ENCODE data around the gene PNPLA6.

Gene PNPLA6

DNA sequence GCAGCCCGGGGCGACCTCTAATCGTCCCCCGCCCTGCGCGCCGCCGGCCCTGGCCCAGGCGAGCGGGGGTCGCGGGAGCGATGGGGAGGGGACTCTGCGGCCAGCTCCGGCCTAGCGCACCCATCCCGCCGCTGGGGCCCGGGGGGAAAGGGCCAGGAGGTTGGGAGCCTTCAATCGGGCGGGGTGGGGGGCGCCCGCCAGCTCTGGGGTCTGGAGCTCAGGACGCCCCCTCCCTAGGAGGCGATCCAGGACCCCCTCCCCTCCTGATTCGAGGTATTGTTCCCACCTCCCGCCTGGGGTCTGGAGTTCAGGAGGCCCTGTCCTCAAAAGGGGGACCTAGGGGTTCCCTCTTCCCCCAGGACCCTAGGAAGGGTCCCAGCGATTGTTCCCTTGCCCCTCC lies 19.2 kb upstream of the PNPLA6 start:
- DNase-seq, result no peak

DNA sequence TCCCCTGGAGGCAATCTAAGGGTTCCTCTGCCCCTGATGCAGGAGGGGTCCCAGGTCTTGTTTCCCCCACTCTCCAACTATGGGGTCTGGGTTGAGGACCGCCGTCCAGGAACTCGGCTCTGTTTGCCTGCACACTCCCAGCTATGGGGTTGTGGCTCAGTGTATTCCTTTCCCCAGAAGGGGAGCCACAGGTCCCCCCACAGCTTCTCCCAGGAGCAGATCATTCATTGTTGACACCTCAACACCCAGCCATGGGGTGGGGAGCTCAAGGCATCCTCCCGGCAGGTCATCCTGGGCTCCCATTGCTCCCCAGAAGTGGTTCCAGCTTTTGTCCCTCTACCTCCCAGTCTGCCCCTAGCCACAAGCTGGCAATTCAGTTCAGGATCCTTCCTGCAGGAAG lies 18.6 kb upstream of the PNPLA6 start:
- DNase-seq, result no peak

DNA sequence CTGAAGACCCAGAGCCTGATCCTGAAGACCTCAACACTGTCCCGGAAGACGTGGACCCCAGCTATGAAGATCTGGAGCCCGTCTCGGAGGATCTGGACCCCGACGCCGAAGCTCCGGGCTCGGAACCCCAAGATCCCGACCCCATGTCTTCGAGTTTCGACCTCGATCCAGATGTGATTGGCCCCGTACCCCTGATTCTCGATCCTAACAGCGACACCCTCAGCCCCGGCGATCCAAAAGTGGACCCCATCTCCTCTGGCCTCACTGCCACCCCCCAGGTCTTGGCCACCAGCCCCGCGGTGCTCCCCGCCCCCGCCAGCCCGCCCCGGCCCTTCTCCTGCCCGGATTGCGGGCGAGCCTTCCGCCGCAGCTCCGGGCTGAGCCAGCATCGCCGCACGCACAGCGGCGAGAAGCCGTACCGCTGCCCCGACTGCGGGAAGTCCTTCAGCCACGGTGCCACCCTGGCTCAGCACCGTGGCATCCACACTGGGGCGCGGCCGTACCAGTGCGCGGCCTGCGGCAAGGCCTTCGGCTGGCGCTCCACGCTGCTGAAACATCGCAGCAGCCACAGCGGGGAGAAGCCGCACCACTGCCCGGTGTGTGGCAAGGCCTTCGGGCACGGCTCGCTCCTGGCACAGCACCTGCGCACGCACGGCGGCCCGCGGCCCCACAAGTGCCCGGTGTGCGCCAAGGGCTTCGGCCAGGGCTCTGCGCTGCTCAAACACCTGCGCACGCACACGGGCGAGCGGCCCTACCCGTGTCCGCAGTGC lies 16.0 kb upstream of the PNPLA6 start:
- DNase-seq, result no peak

GRCh38 chr19:7520131-7521051 lies 15.1 kb upstream of the PNPLA6 start:
- no peak for DNase-seq

DNA sequence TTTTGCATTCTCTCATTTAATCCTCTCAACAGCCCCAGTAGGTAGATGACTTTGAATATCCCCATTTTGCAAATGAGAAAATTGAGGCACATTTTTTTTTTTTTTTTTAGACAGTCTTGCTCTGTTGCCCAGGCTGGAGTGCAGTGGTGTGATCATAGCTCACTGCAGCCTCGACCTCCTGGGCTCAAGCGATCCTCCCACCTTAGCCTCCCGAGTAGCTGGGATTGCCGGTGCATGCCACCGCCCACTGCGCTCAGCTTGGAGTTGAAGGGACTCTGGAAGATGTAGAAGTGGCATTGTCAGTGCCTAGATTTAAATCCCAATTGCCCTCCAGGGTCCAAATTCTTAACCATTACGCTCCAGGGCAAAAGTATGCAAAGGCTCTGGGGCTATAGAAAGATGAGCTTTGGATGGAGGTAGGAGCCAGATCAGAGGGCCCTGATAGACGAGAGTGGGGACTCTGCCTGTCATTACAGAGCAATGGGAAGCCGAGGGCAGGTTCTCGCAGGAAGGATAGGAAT lies 13.9 kb upstream of the PNPLA6 start:
- no peak for DNase-seq

GRCh38 chr19:7522072-7522922 lies 13.2 kb upstream of the PNPLA6 start, which contains the start of gene MCOLN1:
Gene MCOLN1, plus strand, starts transcription at chr19:7522624. Its CDS starts 127 bp downstream, at chr19:7522751.
- peak; percentile 98 for DNase-seq

DNA sequence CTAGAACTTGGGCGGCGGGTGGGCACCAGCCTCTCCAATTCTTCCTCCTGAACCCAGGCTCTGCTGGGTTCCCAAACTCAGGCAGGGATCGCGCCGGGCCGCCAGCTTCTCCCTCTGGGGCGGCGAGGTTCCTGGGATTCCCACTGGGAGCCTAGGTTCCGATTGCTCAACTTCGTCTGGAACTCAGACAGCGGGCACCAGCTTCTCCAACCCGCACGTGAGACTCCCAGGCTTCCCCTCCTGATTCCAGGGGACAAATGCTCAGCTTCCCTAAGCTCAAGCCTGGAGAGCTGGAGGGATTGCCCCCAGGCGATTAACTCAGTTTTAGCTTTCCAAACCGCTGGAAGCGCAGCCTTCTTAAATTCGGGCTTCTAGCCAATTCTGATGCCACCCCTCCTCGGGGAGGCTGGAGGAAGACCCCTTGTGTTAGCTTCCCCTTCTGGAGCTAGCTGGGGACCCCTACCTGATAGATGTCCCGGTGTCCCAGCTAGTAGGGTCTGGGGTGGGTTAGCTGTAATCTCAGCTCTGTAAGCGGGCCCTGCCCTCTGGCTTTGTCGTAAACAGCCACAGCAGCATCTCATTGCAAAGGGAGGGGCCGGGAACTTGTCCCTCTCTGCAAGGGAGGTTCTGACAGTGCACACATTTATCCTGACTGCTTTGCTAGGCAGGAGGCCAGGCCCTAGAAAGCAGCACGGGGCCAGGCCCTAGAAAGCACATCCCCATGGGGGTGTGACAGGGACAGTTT lies 12.4 kb upstream of the PNPLA6 start:
- DNase-seq, result no peak

GRCh38 chr19:7524523-7524922 lies 11.0 kb upstream of the PNPLA6 start:
- no peak for DNase-seq

GRCh38 chr19:7524992-7525739 lies 10.4 kb upstream of the PNPLA6 start:
- DNase-seq, result no peak

GRCh38 chr19:7526059-7526929 lies 9.2 kb upstream of the PNPLA6 start:
- DNase-seq, result no peak

- DNase-seq, result no peak
Observed at GRCh38 chr19:7527516-7528191, 7.9 kb upstream of the PNPLA6 start.

- no peak for DNase-seq
Observed at GRCh38 chr19:7528192-7528519, 7.4 kb upstream of the PNPLA6 start.

- DNase-seq, result no peak
Observed at GRCh38 chr19:7528522-7529245, 6.8 kb upstream of the PNPLA6 start.

DNA sequence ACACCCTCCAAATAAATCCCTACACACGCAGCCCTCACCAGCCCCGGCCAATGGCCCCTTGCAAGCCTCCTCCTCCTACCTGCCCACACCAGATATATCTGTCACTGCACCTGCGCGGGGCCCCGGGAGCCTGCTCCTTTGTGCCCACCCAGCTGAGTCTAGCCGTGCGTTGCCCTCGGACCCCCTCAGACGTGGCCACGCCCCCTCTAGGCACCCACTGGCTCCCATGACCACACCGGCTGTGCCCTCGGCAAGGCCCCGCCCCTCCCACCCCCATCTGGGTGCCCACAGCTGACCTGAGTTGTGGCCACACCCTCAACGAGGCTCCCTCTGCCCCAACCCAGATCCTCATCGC lies 6.3 kb upstream of the PNPLA6 start:
- no peak for DNase-seq

DNA sequence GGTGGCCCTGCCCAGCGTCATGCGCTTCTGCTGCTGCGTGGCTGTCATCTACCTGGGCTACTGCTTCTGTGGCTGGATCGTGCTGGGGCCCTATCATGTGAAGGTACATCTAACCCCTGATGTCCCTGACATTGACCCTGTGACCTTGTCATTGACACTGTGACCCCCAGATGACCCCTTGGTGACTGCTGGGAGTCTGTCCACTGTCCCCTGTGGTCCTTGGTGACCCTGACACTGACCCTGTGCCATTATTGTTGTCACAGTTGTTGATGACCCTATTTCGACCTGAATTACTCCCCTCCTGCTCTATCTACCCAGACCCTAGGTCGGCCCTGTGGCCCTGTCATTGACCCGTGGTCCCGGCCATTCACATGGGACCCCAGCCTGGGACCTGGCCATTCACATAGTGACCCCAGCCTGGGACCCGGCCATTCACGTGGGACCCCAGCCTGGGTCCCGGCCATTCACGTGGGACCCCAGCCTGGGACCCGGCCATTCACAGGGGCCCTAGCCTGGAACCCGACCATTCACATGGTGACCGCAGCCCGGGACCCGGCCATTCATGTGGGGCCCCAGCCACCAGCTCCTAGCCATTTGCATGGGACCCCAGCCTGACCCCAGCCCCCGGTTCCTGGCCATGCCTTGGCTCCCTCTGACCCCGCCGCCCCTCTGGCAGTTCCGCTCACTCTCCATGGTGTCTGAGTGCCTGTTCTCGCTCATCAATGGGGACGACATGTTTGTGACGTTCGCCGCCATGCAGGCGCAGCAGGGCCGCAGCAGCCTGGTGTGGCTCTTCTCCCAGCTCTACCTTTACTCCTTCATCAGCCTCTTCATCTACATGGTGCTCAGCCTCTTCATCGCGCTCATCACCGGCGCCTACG lies 5.7 kb upstream of the PNPLA6 start:
- no peak for DNase-seq

DNA sequence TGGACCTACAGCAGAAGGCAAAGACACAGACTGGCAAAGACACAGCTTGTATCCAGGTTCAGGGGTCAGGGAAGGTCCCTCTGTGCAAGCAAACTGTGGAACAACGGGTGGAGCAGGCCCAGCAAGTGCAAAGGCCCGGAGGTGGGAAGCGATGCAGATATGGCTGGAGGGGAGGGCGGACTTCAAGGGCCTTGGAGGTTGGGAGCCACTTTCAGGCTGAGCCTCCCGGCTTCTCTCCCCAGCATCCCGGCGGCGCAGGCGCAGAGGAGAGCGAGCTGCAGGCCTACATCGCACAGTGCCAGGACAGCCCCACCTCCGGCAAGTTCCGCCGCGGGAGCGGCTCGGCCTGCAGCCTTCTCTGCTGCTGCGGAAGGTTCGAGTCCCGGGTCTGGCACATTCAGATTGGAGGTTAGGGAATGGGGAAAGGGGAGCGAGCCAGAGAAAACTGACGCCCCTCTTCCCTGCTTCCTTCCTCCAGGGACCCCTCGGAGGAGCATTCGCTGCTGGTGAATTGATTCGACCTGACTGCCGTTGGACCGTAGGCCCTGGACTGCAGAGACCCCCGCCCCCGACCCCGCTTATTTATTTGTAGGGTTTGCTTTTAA lies 2.1 kb upstream of the PNPLA6 start:
- peak; percentile 70 for DNase-seq

DNA sequence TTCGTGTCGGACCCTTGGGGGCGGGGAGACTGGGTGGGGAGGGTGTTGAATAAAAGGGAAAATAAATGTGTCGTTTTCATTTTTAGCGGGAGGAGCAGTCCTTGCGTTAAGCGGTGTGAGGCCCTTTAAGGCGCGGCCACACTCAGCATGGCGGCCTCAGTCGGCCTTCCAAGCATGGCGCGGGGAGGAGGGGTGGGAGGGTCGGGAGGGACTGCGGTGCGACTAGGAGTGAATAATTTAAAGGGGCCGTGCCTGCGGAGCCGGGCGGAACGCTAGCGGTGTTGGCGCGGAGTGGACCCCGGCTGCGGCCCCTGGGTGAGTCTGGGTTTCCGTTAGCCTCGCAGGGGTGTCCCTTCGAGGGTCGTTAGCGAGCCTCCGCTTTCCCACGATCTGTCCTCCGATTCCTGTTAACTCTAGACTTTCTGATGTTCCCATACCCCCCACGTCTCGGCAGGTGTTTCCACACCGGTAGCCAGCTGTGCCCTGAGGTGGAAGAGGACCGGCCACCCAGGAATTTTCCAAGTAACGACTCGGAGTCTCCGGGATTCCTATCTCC lies 1.5 kb upstream of the PNPLA6 start:
- DNase-seq, result peak; percentile 90

Measured in NCI-H1105 (cell line).